Neuronal stem cell (in vitro differentiated cells): Measurements from ENCODE around the gene ATG9A.

Experiments
- DNase-seq: peaks from one replicate; pipeline ENCODE4 v3.0.0-alpha.2; 2013; ENCODE audit warnings: low spot score
- H2AFZ ChIP-seq: one replicate; pipeline ENCODE4 v1.6.1; 2013; ENCODE audit warnings: mild to moderate bottlenecking, low read length, inconsistent platforms
- H2AK5ac ChIP-seq: 2 replicates; pipeline ENCODE4 v1.6.1; 2013; ENCODE audit warnings: low read depth, mild to moderate bottlenecking, inconsistent platforms, low read length, moderate library complexity, mixed read lengths
- H2BK120ac ChIP-seq: 2 replicates; pipeline ENCODE4 v1.6.1; 2013; ENCODE audit warnings: low read depth, mild to moderate bottlenecking, inconsistent platforms, low read length, moderate library complexity, mixed read lengths
- H2BK12ac ChIP-seq: one replicate; pipeline ENCODE4 v1.6.1; 2013; ENCODE audit warnings: low read length, inconsistent platforms
- H2BK15ac ChIP-seq: 2 replicates; pipeline ENCODE4 v1.6.1; 2013; ENCODE audit warnings: mild to moderate bottlenecking, low read length, inconsistent platforms, mixed read lengths
- H2BK5ac ChIP-seq: one replicate; pipeline ENCODE4 v1.6.1; 2013; ENCODE audit warnings: inconsistent platforms, mild to moderate bottlenecking, low read length, moderate library complexity
- H3K14ac ChIP-seq: one replicate; pipeline ENCODE4 v1.6.1; 2013; ENCODE audit warnings: low read length, inconsistent platforms
- H3K18ac ChIP-seq: 2 replicates; pipeline ENCODE4 v1.6.1; 2013; ENCODE audit warnings: low read length, inconsistent platforms
- H3K23ac ChIP-seq: 2 replicates; pipeline ENCODE4 v1.6.1; 2013; ENCODE audit warnings: low read depth, mild to moderate bottlenecking, mixed read lengths, low read length, inconsistent platforms; ENCODE audit not compliant: poor library complexity
- H3K27ac ChIP-seq: replicated peaks from 3 replicates; pipeline ENCODE4 v1.5.1; 2013; ENCODE audit warnings: low read length, inconsistent platforms
- H3K27me3 ChIP-seq, 3 experiments: 2 replicates each; pipeline ENCODE4 v1.6.1; 2013; ENCODE audit warnings: low read length in 3 of 3, mild to moderate bottlenecking in 2 of 3, inconsistent platforms in 1 of 3, low read depth in 1 of 3, mixed read lengths in 1 of 3, moderate library complexity in 1 of 3; ENCODE audit not compliant: control insufficient read depth in 3 of 3, insufficient read depth in 3 of 3
- H3K36me3 ChIP-seq, 2 donors: replicated peaks in 1 of 2; 2 replicates each; pipeline ENCODE4 v1.6.1; 2013; ENCODE audit warnings: low read length in 2 of 2; ENCODE audit not compliant: control insufficient read depth in 2 of 2, insufficient read depth in 2 of 2
- H3K4ac ChIP-seq: 2 replicates; pipeline ENCODE4 v1.6.1; 2013; ENCODE audit warnings: inconsistent platforms, mild to moderate bottlenecking, low read length, moderate library complexity
- H3K4me1 ChIP-seq, 2 donors: 1 replicate in 1 of 2; 2 replicates in 1 of 2; pipeline ENCODE4 v1.6.1; 2013; ENCODE audit warnings: low read length in 2 of 2, low read depth in 1 of 2; ENCODE audit not compliant: control insufficient read depth in 2 of 2, insufficient read depth in 1 of 2
- H3K4me2 ChIP-seq: one replicate; pipeline ENCODE4 v1.6.1; 2013; ENCODE audit warnings: mild to moderate bottlenecking, low read length, inconsistent platforms; ENCODE audit not compliant: insufficient read depth, poor library complexity, severe bottlenecking
- H3K4me3 ChIP-seq, 2 donors: 2 replicates each; pipeline ENCODE4 v1.5.1; 2013; ENCODE audit warnings: low read length in 2 of 2, mild to moderate bottlenecking in 2 of 2, inconsistent platforms in 1 of 2, moderate library complexity in 1 of 2
- H3K79me1 ChIP-seq: one replicate; pipeline ENCODE4 v1.6.1; 2013; ENCODE audit warnings: low read depth, mild to moderate bottlenecking, inconsistent platforms, low read length, moderate library complexity
- H3K9ac ChIP-seq: one replicate; pipeline ENCODE4 v1.6.1; 2013; ENCODE audit warnings: mild to moderate bottlenecking, low read depth, low read length, inconsistent platforms; ENCODE audit not compliant: poor library complexity
- H3K9me3 ChIP-seq, 2 donors: replicated peaks in 1 of 2; 2 replicates each; pipeline versions ENCODE3 to v1.6.1; 2013; ENCODE audit warnings: low read length in 2 of 2, mild to moderate bottlenecking in 2 of 2, inconsistent platforms in 1 of 2, low read depth in 1 of 2, mixed read lengths in 1 of 2, moderate library complexity in 1 of 2; ENCODE audit not compliant: control insufficient read depth in 2 of 2, insufficient read depth in 1 of 2
- H4K8ac ChIP-seq: one replicate; pipeline ENCODE4 v1.6.1; 2013; ENCODE audit warnings: low read depth, mild to moderate bottlenecking, inconsistent platforms, low read length, moderate library complexity
- H4K91ac ChIP-seq: one replicate; pipeline ENCODE4 v1.6.1; 2013; ENCODE audit warnings: low read length, low read depth, mild to moderate bottlenecking, inconsistent platforms; ENCODE audit not compliant: poor library complexity
- WGBS, 2 donors: extraction: QIAGEN DNeasy Blood & Tissue Kit; methylation state at CpG; one replicate each; pipeline ENCODE4 v1.1.7; 2013; ENCODE audit warnings: missing lambda C conversion rate in 2 of 2, mixed read lengths in 1 of 2; ENCODE audit not compliant: insufficient read length in 2 of 2, insufficient replicate concordance in 1 of 2; ENCODE audit errors: extremely low coverage in 2 of 2; 5-methylcytosine and 5-hydroxymethylcytosine counted together

ATG9A gene

DNA sequence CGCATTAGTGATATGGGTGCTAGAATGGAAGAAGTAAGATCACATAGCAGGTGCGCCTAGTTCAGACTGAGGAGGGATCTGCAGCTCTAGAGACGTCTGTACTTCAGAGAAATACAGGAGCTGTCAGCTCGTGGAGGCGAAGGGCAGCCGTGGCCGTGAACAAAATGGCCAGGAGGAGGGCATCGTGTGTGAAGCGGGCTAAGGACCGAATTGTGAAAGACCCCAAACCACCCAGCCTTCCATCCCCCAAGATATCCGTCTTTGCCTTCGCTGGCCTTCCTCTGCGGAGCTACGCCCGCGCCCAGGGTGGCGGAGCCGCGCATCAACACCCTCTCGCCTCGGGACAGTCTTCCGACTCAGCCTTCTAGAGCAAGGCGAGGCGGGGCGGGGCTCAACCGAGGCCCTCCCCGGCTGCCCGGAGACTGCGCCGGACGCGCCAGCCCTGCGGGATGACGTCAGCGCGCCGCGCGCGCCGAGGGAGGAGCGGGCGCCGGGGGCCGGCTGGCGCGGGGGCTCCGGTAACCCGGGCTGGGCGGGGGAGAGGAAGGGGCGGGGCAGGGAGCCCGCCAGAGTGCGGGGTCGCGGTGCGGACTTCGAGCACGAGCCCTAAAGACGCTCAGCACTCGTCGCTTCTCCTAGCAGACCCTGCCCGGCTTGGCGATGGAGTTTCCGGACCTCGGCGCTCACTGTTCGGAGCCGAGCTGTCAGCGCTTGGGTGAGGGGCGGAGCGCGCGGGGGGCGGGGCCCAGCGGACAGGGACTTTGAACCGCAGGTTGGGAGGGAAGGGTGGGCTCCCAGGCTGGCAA, 22.9 kb downstream of the ATG9A start, which contains the start of gene ZFAND2B:
ZFAND2B (plus strand) TSS at position 455 of the 806 bp plus-strand sequence; CDS start at position 661, 206 bp downstream.
- Histone ChIP-seq H2BK120ac (no peak within 1 kb of the TSS), H4K8ac (no peak within 1 kb of the TSS), H3K4me2 (peak within 1 kb of the TSS; percentile 57), H3K9ac (peak within 1 kb of the TSS; percentile 85), H3K18ac (peak within 1 kb of the TSS; percentile 98), H3K4me1 (peaks cover 7 to 8% of the 10 kb centered on the region in 2 donors), H2BK15ac (no peak within 1 kb of the TSS), H3K23ac (no peak within 1 kb of the TSS), H3K9me3 (peaks cover 0 to 2% of the 10 kb centered on the region in 2 donors), H4K91ac (no peak within 1 kb of the TSS), H3K27me3 (no peaks in the 10 kb centered on the region), H3K4ac (no peak within 1 kb of the TSS), H3K79me1 (no peaks in the 10 kb centered on the region), H2AFZ (peak within 1 kb of the TSS; percentile 96), H3K27ac (peak within 1 kb of the TSS; percentile 93), H3K4me3 (peak within 1 kb of the TSS; percentile 54 to 88), H3K36me3 (peaks cover 26 to 36% of the 10 kb centered on the region in 2 donors), H3K14ac (no peak within 1 kb of the TSS), H2BK5ac (no peak within 1 kb of the TSS), H2BK12ac (no peak within 1 kb of the TSS), H2AK5ac (no peak within 1 kb of the TSS)
- no CpG with 5 or more reads among the region's 76 CpGs for WGBS, 2 donors
- DNase-seq = peak; percentile 95

GRCh38 chr2:219205981-219206327, 23.5 kb downstream of the ATG9A start:
- Histone ChIP-seq H3K14ac (no peak overlapping the region), H2BK15ac (no peak overlapping the region), H3K18ac (no peak overlapping the region), H3K79me1 (no peaks in the 10 kb centered on the region), H4K91ac (no peak overlapping the region), H3K36me3 (peaks cover 23 to 31% of the 10 kb centered on the region in 2 donors), H3K9me3 (peaks cover 0 to 2% of the 10 kb centered on the region in 2 donors), H3K27ac (no peak overlapping the region), H4K8ac (no peak overlapping the region), H3K4ac (no peak overlapping the region), H2AFZ (peak overlapping the region; percentile 96), H2BK120ac (no peak overlapping the region), H3K27me3 (no peaks in the 10 kb centered on the region), H3K4me1 (peaks cover 7 to 8% of the 10 kb centered on the region in 2 donors), H2BK5ac (no peak overlapping the region), H3K9ac (no peak overlapping the region), H3K23ac (no peak overlapping the region), H2BK12ac (no peak overlapping the region), H2AK5ac (no peak overlapping the region), H3K4me2 (peak overlapping the region; percentile 57), H3K4me3 (peak overlapping the region; percentile 54 to 88)
- DNase-seq = no peak
- WGBS, 2 donors = no CpG with 5 or more reads among the region's 7 CpGs

GRCh38 chr2:219205165-219205538, 24.3 kb downstream of the ATG9A start:
- Histone ChIP-seq H3K9me3 (peaks cover 0 to 2% of the 10 kb centered on the region in 2 donors), H3K23ac (no peak overlapping the region), H3K9ac (no peak overlapping the region), H3K79me1 (no peaks in the 10 kb centered on the region), H3K18ac (no peak overlapping the region), H2BK12ac (no peak overlapping the region), H2AK5ac (no peak overlapping the region), H2BK15ac (no peak overlapping the region), H3K27ac (no peak overlapping the region), H3K4me2 (no peak overlapping the region), H4K91ac (no peak overlapping the region), H3K4me1 (peaks cover 7 to 8% of the 10 kb centered on the region in 2 donors), H2AFZ (no peak overlapping the region), H3K14ac (no peak overlapping the region), H2BK120ac (no peak overlapping the region), H3K36me3 (peaks cover 17 to 23% of the 10 kb centered on the region in 2 donors), H3K27me3 (no peaks in the 10 kb centered on the region), H2BK5ac (no peak overlapping the region), H3K4ac (no peak overlapping the region), H3K4me3 (no peak overlapping the region), H4K8ac (no peak overlapping the region)
- WGBS, 2 donors = no CpG with 5 or more reads among the region's 5 CpGs
- DNase-seq = no peak

GRCh38 chr2:219204425-219205164, 24.8 kb downstream of the ATG9A start:
- Histone ChIP-seq H3K27ac (no peak overlapping the region), H3K79me1 (no peaks in the 10 kb centered on the region), H3K4me1 (peaks cover 7 to 8% of the 10 kb centered on the region in 2 donors), H4K91ac (no peak overlapping the region), H2BK15ac (no peak overlapping the region), H3K9me3 (peaks cover 0 to 2% of the 10 kb centered on the region in 2 donors), H3K23ac (no peak overlapping the region), H3K14ac (no peak overlapping the region), H3K18ac (no peak overlapping the region), H3K4ac (no peak overlapping the region), H3K27me3 (no peaks in the 10 kb centered on the region), H2BK5ac (no peak overlapping the region), H4K8ac (no peak overlapping the region), H2BK120ac (no peak overlapping the region), H3K9ac (no peak overlapping the region), H2AK5ac (no peak overlapping the region), H3K4me3 (no peak overlapping the region), H3K4me2 (no peak overlapping the region), H2AFZ (no peak overlapping the region), H2BK12ac (no peak overlapping the region), H3K36me3 (peaks cover 14 to 18% of the 10 kb centered on the region in 2 donors)
- no peak for DNase-seq
- no CpG with 5 or more reads among the region's 7 CpGs for WGBS, 2 donors
